ENCODE results near the gene TTF1.

TTF1 gene, protein sequence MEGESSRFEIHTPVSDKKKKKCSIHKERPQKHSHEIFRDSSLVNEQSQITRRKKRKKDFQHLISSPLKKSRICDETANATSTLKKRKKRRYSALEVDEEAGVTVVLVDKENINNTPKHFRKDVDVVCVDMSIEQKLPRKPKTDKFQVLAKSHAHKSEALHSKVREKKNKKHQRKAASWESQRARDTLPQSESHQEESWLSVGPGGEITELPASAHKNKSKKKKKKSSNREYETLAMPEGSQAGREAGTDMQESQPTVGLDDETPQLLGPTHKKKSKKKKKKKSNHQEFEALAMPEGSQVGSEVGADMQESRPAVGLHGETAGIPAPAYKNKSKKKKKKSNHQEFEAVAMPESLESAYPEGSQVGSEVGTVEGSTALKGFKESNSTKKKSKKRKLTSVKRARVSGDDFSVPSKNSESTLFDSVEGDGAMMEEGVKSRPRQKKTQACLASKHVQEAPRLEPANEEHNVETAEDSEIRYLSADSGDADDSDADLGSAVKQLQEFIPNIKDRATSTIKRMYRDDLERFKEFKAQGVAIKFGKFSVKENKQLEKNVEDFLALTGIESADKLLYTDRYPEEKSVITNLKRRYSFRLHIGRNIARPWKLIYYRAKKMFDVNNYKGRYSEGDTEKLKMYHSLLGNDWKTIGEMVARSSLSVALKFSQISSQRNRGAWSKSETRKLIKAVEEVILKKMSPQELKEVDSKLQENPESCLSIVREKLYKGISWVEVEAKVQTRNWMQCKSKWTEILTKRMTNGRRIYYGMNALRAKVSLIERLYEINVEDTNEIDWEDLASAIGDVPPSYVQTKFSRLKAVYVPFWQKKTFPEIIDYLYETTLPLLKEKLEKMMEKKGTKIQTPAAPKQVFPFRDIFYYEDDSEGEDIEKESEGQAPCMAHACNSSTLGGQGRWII

DNA sequence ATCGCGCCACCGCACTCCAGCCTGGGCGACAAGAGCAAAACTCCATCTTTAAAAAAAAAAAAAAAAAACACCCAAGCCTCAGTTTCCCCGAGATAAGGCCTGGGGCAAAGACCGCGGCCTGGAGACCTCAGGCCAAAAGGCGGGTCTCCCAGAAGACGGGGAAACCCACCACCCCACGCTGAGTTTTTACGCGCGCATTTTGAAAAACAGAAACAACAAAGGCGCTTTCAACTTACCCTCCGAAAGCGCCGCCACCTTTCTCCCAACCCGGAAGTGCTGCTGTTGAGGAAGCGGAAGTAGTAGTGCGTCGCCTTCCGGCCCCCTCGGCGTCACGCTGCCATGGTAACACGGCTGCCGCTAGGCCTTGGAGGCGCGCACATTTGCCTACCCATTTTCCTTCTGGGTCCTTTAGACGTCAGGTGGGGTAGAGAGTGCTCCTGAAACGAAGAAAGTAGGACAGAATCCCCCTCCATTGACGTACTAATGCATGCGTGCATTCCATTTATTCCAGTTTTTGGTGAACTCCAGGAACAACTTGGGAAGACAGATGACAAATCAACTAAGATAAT is at the start of gene TTF1:
TTF1 (minus strand) TSS at position 287 of the 569 bp plus-strand sequence. CDS start 4,019 bp downstream, outside the sequence.
- Histone ChIP-seq H3K27ac (ENCODE audit: low read depth, low read length) (peak within 1 kb of the TSS; percentile 46), H3K9me3 (ENCODE audit: control insufficient read depth, insufficient read depth, low read length) (no peaks in the 10 kb centered on the region), H3K4me1 (ENCODE audit: control insufficient read depth, insufficient read depth, low read length) (peaks cover 13% of the 10 kb centered on the region), H3K36me3 (ENCODE audit: control insufficient read depth, insufficient read depth, low read length) (peaks cover 21% of the 10 kb centered on the region), H3K9ac (ENCODE audit: low read depth, low read length) (peak within 1 kb of the TSS; percentile 74), H3K27me3 (ENCODE audit: control insufficient read depth, insufficient read depth, low read length) (peaks cover 23% of the 10 kb centered on the region), H3K4me3 (ENCODE audit: low read depth, low read length) (peak within 1 kb of the TSS; percentile 96)

DNA sequence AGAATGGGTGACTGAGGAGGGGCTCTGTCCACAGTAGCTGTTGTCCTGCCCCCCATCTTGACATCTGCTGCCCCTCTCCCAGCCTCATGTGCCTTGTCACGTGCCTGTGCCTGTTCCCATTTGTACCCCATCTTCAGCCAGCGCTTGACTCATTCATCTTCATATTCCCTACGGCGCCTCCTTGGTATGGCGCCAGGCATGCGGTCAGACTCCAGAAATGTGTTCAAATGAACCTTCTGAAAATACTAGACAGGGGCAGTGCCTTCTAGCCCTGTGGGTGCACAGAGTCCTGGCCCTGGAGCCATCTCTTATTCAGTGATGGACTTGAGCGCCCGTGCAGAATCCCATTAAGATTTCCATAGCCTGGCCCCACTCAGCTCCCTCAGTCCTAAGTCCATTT is 49.6 kb upstream of the TTF1 start:
- no peak overlapping the region for H3K4me3 ChIP-seq (ENCODE audit: low read depth, low read length)
- peaks cover 11% of the 10 kb centered on the region; the same call in 1 of the 2 replicates for H3K4me1 ChIP-seq (ENCODE audit: control insufficient read depth, insufficient read depth, low read length)
- no peak overlapping the region for H3K9ac ChIP-seq (ENCODE audit: low read depth, low read length)
- no peaks in the 10 kb centered on the region for H3K9me3 ChIP-seq (ENCODE audit: control insufficient read depth, insufficient read depth, low read length)
- no peaks in the 10 kb centered on the region for H3K27me3 ChIP-seq (ENCODE audit: control insufficient read depth, insufficient read depth, low read length)
- no peaks in the 10 kb centered on the region for H3K36me3 ChIP-seq (ENCODE audit: control insufficient read depth, insufficient read depth, low read length)
- no peak overlapping the region for H3K27ac ChIP-seq (ENCODE audit: low read depth, low read length)

DNA sequence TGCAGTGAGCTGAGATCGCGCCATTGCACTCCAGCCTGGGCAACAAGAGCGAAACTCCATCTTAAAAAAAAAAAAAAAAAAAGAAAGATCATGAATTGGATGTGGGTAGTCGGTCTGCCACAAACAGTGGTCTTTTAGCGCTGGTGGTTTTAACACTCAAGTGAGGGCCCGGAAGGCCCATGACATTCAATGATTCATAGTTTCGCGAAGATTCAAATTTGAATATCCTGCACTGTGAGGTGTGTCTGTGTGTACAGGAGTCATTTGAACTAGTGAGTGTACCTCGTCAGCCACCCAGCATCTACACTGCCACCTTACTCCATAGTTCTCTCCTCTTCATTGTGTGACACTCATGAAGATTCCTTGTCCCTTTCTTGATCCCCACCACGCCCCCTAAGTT is 44.6 kb upstream of the TTF1 start:
- H3K9ac ChIP-seq (ENCODE audit: low read depth, low read length): no peak overlapping the region
- no peak overlapping the region for H3K4me3 ChIP-seq (ENCODE audit: low read depth, low read length)
- H3K9me3 ChIP-seq (ENCODE audit: control insufficient read depth, insufficient read depth, low read length): no peaks in the 10 kb centered on the region
- no peak overlapping the region for H3K27ac ChIP-seq (ENCODE audit: low read depth, low read length)
- no peaks in the 10 kb centered on the region for H3K27me3 ChIP-seq (ENCODE audit: control insufficient read depth, insufficient read depth, low read length)
- H3K4me1 ChIP-seq (ENCODE audit: control insufficient read depth, insufficient read depth, low read length): no peaks in the 10 kb centered on the region
- no peaks in the 10 kb centered on the region for H3K36me3 ChIP-seq (ENCODE audit: control insufficient read depth, insufficient read depth, low read length)

DNA sequence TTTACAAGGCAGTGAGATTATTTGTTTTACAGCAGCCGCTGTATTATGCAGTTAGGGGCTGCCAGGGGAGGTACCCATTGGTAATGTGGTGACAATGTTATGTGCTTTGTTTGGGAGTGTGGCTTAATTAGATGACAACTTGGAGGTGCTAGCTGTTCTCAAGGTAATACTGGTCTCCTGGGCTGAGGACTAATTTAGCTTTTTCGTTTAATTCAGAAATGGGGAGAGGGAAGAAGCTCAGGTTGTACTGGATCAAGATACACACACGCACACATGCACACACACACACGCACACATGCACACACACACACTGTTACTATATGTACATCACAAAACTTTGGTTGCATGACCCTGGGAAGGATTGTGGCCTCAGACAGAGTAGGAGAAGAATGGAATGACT is 41.3 kb upstream of the TTF1 start:
- Histone ChIP-seq H3K9me3 (ENCODE audit: control insufficient read depth, insufficient read depth, low read length) (no peaks in the 10 kb centered on the region), H3K4me3 (ENCODE audit: low read depth, low read length) (no peak overlapping the region), H3K27ac (ENCODE audit: low read depth, low read length) (no peak overlapping the region), H3K4me1 (ENCODE audit: control insufficient read depth, insufficient read depth, low read length) (no peaks in the 10 kb centered on the region), H3K27me3 (ENCODE audit: control insufficient read depth, insufficient read depth, low read length) (no peaks in the 10 kb centered on the region), H3K36me3 (ENCODE audit: control insufficient read depth, insufficient read depth, low read length) (no peaks in the 10 kb centered on the region), H3K9ac (ENCODE audit: low read depth, low read length) (no peak overlapping the region)

DNA sequence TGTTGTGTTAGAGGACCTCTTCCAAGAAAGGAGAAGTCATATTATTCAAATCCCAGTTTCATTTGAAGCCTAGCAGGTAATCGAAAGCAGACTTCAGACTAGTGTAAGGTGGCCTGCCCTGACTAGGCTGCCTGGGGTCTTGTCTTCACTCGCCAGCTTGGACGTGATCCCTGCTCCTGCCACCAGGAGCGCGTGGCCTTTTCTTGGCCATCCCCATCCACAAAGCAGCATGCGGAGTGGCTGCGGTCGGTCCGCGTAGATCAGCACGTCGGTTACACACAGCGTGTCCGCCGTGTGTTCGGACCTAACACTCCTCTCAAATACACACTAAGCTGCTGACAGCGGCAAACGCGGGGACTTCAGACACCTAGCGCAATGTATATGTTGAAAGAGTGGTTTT is 40.7 kb upstream of the TTF1 start:
- H3K9ac ChIP-seq (ENCODE audit: low read depth, low read length): no peak overlapping the region
- H3K9me3 ChIP-seq (ENCODE audit: control insufficient read depth, insufficient read depth, low read length): no peaks in the 10 kb centered on the region
- no peak overlapping the region for H3K27ac ChIP-seq (ENCODE audit: low read depth, low read length)
- H3K4me1 ChIP-seq (ENCODE audit: control insufficient read depth, insufficient read depth, low read length): no peaks in the 10 kb centered on the region
- no peak overlapping the region for H3K4me3 ChIP-seq (ENCODE audit: low read depth, low read length)
- no peaks in the 10 kb centered on the region for H3K27me3 ChIP-seq (ENCODE audit: control insufficient read depth, insufficient read depth, low read length)
- no peaks in the 10 kb centered on the region for H3K36me3 ChIP-seq (ENCODE audit: control insufficient read depth, insufficient read depth, low read length)

DNA sequence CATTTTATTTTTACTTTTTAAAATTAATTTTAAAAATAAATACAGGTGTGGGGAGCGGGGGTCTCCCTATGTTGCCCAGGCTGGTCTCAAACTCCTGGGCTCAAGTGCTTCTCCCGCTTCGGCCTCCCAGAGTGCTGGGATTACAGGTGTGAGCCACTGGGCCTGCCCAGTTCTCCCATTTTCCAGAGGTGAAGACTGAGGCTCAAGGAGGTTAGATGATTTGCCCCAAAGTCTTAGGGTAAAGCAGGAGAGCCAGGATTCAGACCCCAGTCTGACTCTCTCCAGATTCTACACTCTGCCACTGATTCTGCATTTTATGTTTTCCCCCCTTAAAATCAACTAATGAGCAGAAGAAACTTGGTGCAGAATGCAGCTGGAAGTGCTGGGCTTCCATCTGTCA is 40.2 kb upstream of the TTF1 start:
- Histone ChIP-seq H3K27me3 (ENCODE audit: control insufficient read depth, insufficient read depth, low read length) (no peaks in the 10 kb centered on the region), H3K36me3 (ENCODE audit: control insufficient read depth, insufficient read depth, low read length) (no peaks in the 10 kb centered on the region), H3K9me3 (ENCODE audit: control insufficient read depth, insufficient read depth, low read length) (no peaks in the 10 kb centered on the region), H3K4me3 (ENCODE audit: low read depth, low read length) (no peak overlapping the region), H3K27ac (ENCODE audit: low read depth, low read length) (no peak overlapping the region), H3K4me1 (ENCODE audit: control insufficient read depth, insufficient read depth, low read length) (0 out of 2 replicates have a peak, but pooled peaks cover under 1% of the 10 kb centered on the region), H3K9ac (ENCODE audit: low read depth, low read length) (no peak overlapping the region)

DNA sequence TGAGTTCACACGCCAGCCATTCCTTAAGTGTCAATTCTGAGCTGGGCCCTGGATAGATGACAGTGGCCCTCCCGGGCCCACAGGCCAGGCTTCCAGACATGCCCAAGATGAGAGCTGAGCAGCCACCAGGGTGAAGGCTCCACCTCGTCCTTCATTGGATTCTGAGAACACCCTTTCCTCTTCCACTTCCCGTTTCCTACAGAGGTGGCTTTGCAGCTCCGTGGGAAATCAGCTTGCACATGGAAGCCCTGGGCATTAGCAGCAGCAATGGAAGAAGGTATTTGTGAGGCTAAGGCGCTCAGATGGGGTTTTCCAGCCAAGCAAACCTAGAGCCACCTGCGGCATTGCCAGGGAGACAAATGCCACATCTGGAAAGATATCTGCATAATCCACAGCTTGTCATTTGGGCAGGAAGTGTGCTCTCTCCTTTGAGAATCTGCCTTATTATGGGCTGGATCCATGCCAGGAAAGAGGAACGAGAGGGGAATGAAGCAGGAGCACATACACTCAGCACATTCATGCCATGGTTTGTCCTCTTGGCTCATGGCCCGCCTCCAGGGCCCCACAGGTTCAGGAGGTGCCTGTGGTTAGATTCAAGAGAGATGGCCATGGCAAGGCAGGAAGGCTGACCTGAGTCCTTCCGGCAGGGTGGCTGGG is 37.4 kb upstream of the TTF1 start:
- no peaks in the 10 kb centered on the region for H3K27me3 ChIP-seq (ENCODE audit: control insufficient read depth, insufficient read depth, low read length)
- no peaks in the 10 kb centered on the region for H3K9me3 ChIP-seq (ENCODE audit: control insufficient read depth, insufficient read depth, low read length)
- no peak overlapping the region for H3K4me3 ChIP-seq (ENCODE audit: low read depth, low read length)
- no peaks in the 10 kb centered on the region for H3K36me3 ChIP-seq (ENCODE audit: control insufficient read depth, insufficient read depth, low read length)
- peaks cover 13% of the 10 kb centered on the region; the same call in 1 of the 2 replicates for H3K4me1 ChIP-seq (ENCODE audit: control insufficient read depth, insufficient read depth, low read length)
- H3K9ac ChIP-seq (ENCODE audit: low read depth, low read length): no peak overlapping the region
- no peak overlapping the region for H3K27ac ChIP-seq (ENCODE audit: low read depth, low read length)

DNA sequence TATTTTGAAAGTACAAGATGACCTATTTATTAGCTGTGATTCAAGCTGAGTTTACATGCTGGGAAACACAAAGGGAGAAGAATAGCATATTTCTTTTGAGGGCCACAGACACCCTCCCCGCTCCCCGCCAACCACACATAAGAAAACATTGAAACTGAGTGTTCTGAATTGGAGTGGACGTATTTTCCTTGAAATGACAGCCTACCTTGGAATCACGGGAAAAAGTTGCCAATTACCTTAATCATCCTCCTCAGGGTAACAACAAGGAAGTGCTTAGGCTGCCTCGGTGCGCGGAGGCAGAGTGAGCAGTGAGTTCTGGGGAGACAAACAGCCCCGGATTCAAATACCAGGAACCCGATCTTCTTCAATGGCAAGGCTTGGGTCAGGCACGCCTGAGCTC is 34.8 kb upstream of the TTF1 start:
- H3K27ac ChIP-seq (ENCODE audit: low read depth, low read length): no peak overlapping the region
- no peak overlapping the region for H3K4me3 ChIP-seq (ENCODE audit: low read depth, low read length)
- no peaks in the 10 kb centered on the region for H3K36me3 ChIP-seq (ENCODE audit: control insufficient read depth, insufficient read depth, low read length)
- no peaks in the 10 kb centered on the region for H3K9me3 ChIP-seq (ENCODE audit: control insufficient read depth, insufficient read depth, low read length)
- H3K4me1 ChIP-seq (ENCODE audit: control insufficient read depth, insufficient read depth, low read length): peaks cover 13% of the 10 kb centered on the region; the same call in 1 of the 2 replicates
- H3K9ac ChIP-seq (ENCODE audit: low read depth, low read length): no peak overlapping the region
- no peaks in the 10 kb centered on the region for H3K27me3 ChIP-seq (ENCODE audit: control insufficient read depth, insufficient read depth, low read length)

DNA sequence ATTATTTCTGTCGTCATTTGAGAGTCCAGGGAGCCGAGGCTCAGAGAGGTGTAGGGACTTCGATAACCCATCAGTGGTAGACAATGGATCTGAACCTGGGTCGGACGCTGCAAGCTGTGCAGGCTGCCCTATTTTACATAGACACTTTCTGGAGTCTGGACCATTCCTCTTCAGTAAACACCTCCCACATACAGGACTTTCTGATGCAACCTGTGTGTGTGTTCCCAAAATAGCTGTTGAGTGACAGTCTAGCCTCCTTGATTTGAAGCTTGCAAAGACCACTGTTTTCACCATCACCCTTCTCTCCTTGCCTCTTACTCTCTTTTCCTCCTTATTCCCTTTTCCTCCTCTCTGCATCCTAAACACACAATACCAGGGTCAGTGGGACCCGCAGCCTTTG is 34.1 kb upstream of the TTF1 start:
- H3K27ac ChIP-seq (ENCODE audit: low read depth, low read length): no peak overlapping the region
- no peaks in the 10 kb centered on the region for H3K9me3 ChIP-seq (ENCODE audit: control insufficient read depth, insufficient read depth, low read length)
- H3K27me3 ChIP-seq (ENCODE audit: control insufficient read depth, insufficient read depth, low read length): no peaks in the 10 kb centered on the region
- no peak overlapping the region for H3K9ac ChIP-seq (ENCODE audit: low read depth, low read length)
- H3K4me1 ChIP-seq (ENCODE audit: control insufficient read depth, insufficient read depth, low read length): peaks cover 13% of the 10 kb centered on the region; the same call in 1 of the 2 replicates
- no peaks in the 10 kb centered on the region for H3K36me3 ChIP-seq (ENCODE audit: control insufficient read depth, insufficient read depth, low read length)
- H3K4me3 ChIP-seq (ENCODE audit: low read depth, low read length): no peak overlapping the region

DNA sequence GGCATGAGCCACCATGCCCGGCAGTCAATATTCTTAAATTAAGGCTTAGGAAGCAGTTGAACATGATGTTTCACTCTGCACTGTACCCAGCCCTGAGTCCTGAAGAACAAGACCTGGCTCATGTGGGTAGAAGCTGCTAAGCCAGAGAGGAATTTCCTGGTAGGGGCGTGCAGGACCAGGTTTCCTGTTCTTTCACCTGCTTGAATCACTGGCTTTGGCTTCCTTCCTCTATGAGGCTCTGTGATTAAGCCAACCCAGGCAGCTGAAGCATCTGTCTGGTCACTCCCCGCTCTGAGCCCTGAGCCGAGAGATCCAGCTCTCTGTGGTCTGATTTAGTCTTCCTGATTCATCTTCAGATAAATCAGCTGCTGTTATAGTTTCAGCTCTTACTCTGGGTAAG is 32.5 kb upstream of the TTF1 start:
- no peaks in the 10 kb centered on the region for H3K27me3 ChIP-seq (ENCODE audit: control insufficient read depth, insufficient read depth, low read length)
- H3K4me3 ChIP-seq (ENCODE audit: low read depth, low read length): no peak overlapping the region
- H3K9ac ChIP-seq (ENCODE audit: low read depth, low read length): no peak overlapping the region
- no peaks in the 10 kb centered on the region for H3K36me3 ChIP-seq (ENCODE audit: control insufficient read depth, insufficient read depth, low read length)
- H3K9me3 ChIP-seq (ENCODE audit: control insufficient read depth, insufficient read depth, low read length): no peaks in the 10 kb centered on the region
- H3K27ac ChIP-seq (ENCODE audit: low read depth, low read length): no peak overlapping the region
- H3K4me1 ChIP-seq (ENCODE audit: control insufficient read depth, insufficient read depth, low read length): peaks cover 27% of the 10 kb centered on the region

All from HUES48 (cell line).